Measurements from ENCODE around the gene MRPL52. TPM values are rescaled to one million over a fixed set of nuclear protein-coding genes. Genes with fewer than 3 reads are reported as not detected.

The MRPL52 gene
- total and polyA plus RNA-seq, 2 of the 13 experiments (the other 11 are each of a cell fraction or from before 2014, with no cell fraction given): 118 to 329 TPM

- TF ChIP-seq E2F5 (CRISPR knock-in tag; conservative IDR thresholded peaks at IDR 0.05): no peak
- TF ChIP-seq SOX13 (IDR thresholded peaks at IDR 0.05): no peak
- no peak for TF ChIP-seq SOX13 (CRISPR knock-in tag; conservative IDR thresholded peaks at IDR 0.05 in 1 of 2, IDR thresholded peaks at IDR 0.05 in 1 of 2)
- no peak for TF ChIP-seq AFF4 (CRISPR knock-in tag; IDR thresholded peaks at IDR 0.05)
- no peak for TF ChIP-seq HOXA5 (CRISPR knock-in tag; IDR thresholded peaks at IDR 0.05)
- TF ChIP-seq ZNF512B (CRISPR knock-in tag; IDR thresholded peaks at IDR 0.05; ENCODE audit: borderline replicate concordance): 0 out of 2 replicates have a peak, but pooled peaks have one; percentile 34
- TF ChIP-seq ZNF350 (CRISPR knock-in tag; IDR thresholded peaks at IDR 0.05; ENCODE audit: borderline replicate concordance, low read depth): 0 out of 2 replicates have a peak, but pooled peaks have one; percentile 61
- no peak for TF ChIP-seq ZIK1 (CRISPR knock-in tag; IDR thresholded peaks at IDR 0.05; ENCODE audit: borderline replicate concordance, low read depth)
- TF ChIP-seq MAFG (CRISPR knock-in tag; IDR thresholded peaks at IDR 0.05): 0 out of 2 replicates have a peak, but pooled peaks have one; percentile 44
- TF ChIP-seq TEAD3 (CRISPR knock-in tag; optimal IDR thresholded peaks at IDR 0.05; ENCODE audit: borderline replicate concordance): no peak
- TF ChIP-seq ZMAT3 (CRISPR knock-in tag; conservative IDR thresholded peaks at IDR 0.05): 0 out of 2 replicates have a peak, but pooled peaks have one; percentile 80
- peak; percentile 83; the same call in 1 of the 2 replicates for TF ChIP-seq ZFYVE20 (CRISPR knock-in tag; IDR thresholded peaks at IDR 0.05; ENCODE audit: borderline replicate concordance, low read depth)
- no peak for TF ChIP-seq POLR2G (IDR thresholded peaks at IDR 0.05; ENCODE audit: low read depth, low read length)
- no peak; a peak in 1 of 4 replicates for TF ChIP-seq NR2F1 (CRISPR knock-in tag; IDR thresholded peaks at IDR 0.05)
- no peak for TF ChIP-seq HOXA3 (CRISPR knock-in tag; IDR thresholded peaks at IDR 0.05)
- no peak for TF ChIP-seq PAXIP1 (CRISPR knock-in tag; conservative IDR thresholded peaks at IDR 0.05)
Measured at GRCh38 chr14:22814941-22815713, 14.6 kb upstream of the MRPL52 start, which contains the start of gene SLC7A7 (continued).

Measured in HepG2 (cell line).